ENCODE measurements around the gene NEURL1B.

GRCh38 chr5:172605466-172605865, 35.6 kb upstream of the NEURL1B start:
- TF ChIP-seq CTCF (IDR thresholded peaks at IDR 0.05 in 2 of 3, conservative IDR thresholded peaks at IDR 0.05 in 1 of 3; ENCODE audit: control insufficient read depth in 2 of 3, extremely low read depth in 1 of 3, insufficient read depth in 1 of 3, low read depth in 3 of 3, low read length in 3 of 3) (no peak), BRCA1 (IDR thresholded peaks at IDR 0.05; ENCODE audit: low read depth, low read length) (no peak), ELK1 (IDR thresholded peaks at IDR 0.05; ENCODE audit: low read depth, low read length) (no peak)
